ENCODE measurements around the gene MSI2. TPM values are rescaled to one million over a fixed set of nuclear protein-coding genes. Genes with fewer than 3 reads are reported as not detected.

MSI2 gene
- total and polyA plus RNA-seq, 2 donors (not counting 3 experiments of a cell fraction or from before 2014, with no cell fraction given), result 20.9 to 59.3 TPM

DNA sequence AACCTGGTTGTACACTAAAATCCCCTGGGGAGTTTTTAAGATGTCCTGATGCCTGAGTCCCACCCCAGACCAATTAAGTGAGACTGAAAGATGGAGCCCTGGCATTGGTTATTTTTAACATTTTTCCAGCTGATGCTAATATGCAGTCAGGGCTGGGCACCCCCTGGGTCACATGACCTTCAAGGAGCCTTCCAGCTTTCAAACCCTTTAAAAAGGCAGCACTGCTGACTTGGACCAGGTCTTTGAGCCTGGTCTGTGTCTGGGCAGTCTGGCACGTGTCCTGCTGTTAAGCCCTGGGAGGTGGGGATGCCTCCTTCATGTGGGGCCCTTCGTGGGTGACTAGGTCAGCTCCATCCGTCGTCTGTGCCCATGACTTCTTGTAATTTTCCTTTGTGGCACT, 286.2 kb downstream of the MSI2 start:
- intact Hi-C loops (cut with micrococcal nuclease), result no loop called here

More for the DNA sequence above, 286.2 kb downstream of the MSI2 start:
- dilution Hi-C loops (cut with MboI; ENCODE audit: extremely low pct_ligation_motif_present, low sequenced_read_pairs), result no loop called here
- no peaks in the 10 kb centered on the region for H3K36me3 ChIP-seq (ENCODE audit: control insufficient read depth in 2 of 2, extremely low read depth in 1 of 2, insufficient read depth in 2 of 2, low read length in 2 of 2)
- H3K79me2 ChIP-seq (ENCODE audit: control insufficient read depth, insufficient read depth, low read length), result no peaks in the 10 kb centered on the region
- DNase-seq (ENCODE audit: low read depth, low spot score), result no peak
- peaks cover 5% of the 10 kb centered on the region for H3K4me1 ChIP-seq (ENCODE audit: control insufficient read depth, extremely low read depth, insufficient read depth, low read length)
- no peak overlapping the region for H2AFZ ChIP-seq (ENCODE audit: low read depth, low read length)
- H3K9me1 ChIP-seq (replicated peaks; ENCODE audit: control insufficient read depth, extremely low read depth, insufficient read depth, low read length), result no peaks in the 10 kb centered on the region
- no peak overlapping the region for H3K27ac ChIP-seq (ENCODE audit: insufficient read depth, low read depth, low read length)
- TF ChIP-seq, protein P1, sequence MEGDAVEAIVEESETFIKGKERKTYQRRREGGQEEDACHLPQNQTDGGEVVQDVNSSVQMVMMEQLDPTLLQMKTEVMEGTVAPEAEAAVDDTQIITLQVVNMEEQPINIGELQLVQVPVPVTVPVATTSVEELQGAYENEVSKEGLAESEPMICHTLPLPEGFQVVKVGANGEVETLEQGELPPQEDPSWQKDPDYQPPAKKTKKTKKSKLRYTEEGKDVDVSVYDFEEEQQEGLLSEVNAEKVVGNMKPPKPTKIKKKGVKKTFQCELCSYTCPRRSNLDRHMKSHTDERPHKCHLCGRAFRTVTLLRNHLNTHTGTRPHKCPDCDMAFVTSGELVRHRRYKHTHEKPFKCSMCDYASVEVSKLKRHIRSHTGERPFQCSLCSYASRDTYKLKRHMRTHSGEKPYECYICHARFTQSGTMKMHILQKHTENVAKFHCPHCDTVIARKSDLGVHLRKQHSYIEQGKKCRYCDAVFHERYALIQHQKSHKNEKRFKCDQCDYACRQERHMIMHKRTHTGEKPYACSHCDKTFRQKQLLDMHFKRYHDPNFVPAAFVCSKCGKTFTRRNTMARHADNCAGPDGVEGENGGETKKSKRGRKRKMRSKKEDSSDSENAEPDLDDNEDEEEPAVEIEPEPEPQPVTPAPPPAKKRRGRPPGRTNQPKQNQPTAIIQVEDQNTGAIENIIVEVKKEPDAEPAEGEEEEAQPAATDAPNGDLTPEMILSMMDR (IDR thresholded peaks at IDR 0.05; ENCODE audit: extremely low read depth in 1 of 2, insufficient read depth in 1 of 2, low read depth in 1 of 2, low read length in 2 of 2), result no peak
- TF ChIP-seq FOS (IDR thresholded peaks at IDR 0.05; ENCODE audit: borderline replicate concordance, insufficient read depth, low read length), result no peak
- TF ChIP-seq, protein P2, sequence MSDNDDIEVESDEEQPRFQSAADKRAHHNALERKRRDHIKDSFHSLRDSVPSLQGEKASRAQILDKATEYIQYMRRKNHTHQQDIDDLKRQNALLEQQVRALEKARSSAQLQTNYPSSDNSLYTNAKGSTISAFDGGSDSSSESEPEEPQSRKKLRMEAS (IDR thresholded peaks at IDR 0.05; ENCODE audit: insufficient read depth, insufficient read length), result no peak
- TF ChIP-seq GATA2 (IDR thresholded peaks at IDR 0.05; ENCODE audit: insufficient read depth, insufficient read length, low read depth, low read length), result no peak
- TF ChIP-seq EZH2 (IDR thresholded peaks at IDR 0.05; ENCODE audit: borderline replicate concordance, low read depth, low read length, severe bottlenecking), result no peak
- no peak for TF ChIP-seq POLR2AphosphoS5 (IDR thresholded peaks at IDR 0.05; ENCODE audit: insufficient read depth, low read depth, low read length)
- no peak for TF ChIP-seq POLR2A (IDR thresholded peaks at IDR 0.05; ENCODE audit: low read depth, low read length)
- TF ChIP-seq MYC (IDR thresholded peaks at IDR 0.05; ENCODE audit: low read depth, low read length), result no peak
- TF ChIP-seq JUN (IDR thresholded peaks at IDR 0.05; ENCODE audit: borderline replicate concordance, insufficient read depth, insufficient read length, low read depth), result no peak
- no peaks in the 10 kb centered on the region for H4K20me1 ChIP-seq (replicated peaks; ENCODE audit: control insufficient read depth, extremely low read depth, insufficient read depth, low read length)
- POLR2A ChIA-PET, result no interaction called here
- H3K27me3 ChIP-seq (ENCODE audit: control insufficient read depth in 2 of 2, insufficient read depth in 2 of 2, low read length in 2 of 2), result no peaks in the 10 kb centered on the region
- H3K9ac ChIP-seq (replicated peaks; ENCODE audit: extremely low read depth, insufficient read depth, low read length), result no peak overlapping the region
- no peak for FAIRE-seq
- CTCF ChIA-PET, result interaction anchor here (0.9 to 1.5 kb wide), 2 partner anchors 28 to 80 kb away, joined by 3 to 5 read pairs; no protein-coding TSS in a partner anchor
- no peaks in the 10 kb centered on the region for H3K9me3 ChIP-seq (replicated peaks; ENCODE audit: control insufficient read depth, insufficient read depth, low read length)
- BruUV-seq (replicated peaks), result no TSS peak
- H3K4me3 ChIP-seq (replicated peaks in 1 of 3; ENCODE audit: insufficient read depth in 1 of 3, low read depth in 1 of 3, low read length in 3 of 3), result no peak overlapping the region
- no peak overlapping the region for H3K4me2 ChIP-seq (ENCODE audit: insufficient read depth, low read length)

All from endothelial cell of umbilical vein (primary cell).